ENCODE measurements around the gene SSBP3. TPM values are rescaled to one million over a fixed set of nuclear protein-coding genes. Genes with fewer than 3 reads are reported as not detected.

Gene SSBP3
- total RNA-seq, 4 donors from 2014 or later: 15.4 to 23.0 (median 18.2) TPM

- Histone ChIP-seq H3K9me3 (no peaks in the 10 kb centered on the region), H3K36me3 (no peaks in the 10 kb centered on the region), H3K27ac (no peak overlapping the region), H3K4me3 (replicated peaks in 1 of 3) (no peak overlapping the region), H3K4me1 (no peaks in the 10 kb centered on the region), H3K27me3 (no peaks in the 10 kb centered on the region)
- 93 to 97% methylated on average over 2 of the region's 2 CpGs for WGBS, 2 donors
- intact Hi-C loops (cut with DNase I): no loop called here
- no peak for DNase-seq
- no peak for TF ChIP-seq CTCF (IDR thresholded peaks at IDR 0.05)
- TF ChIP-seq POLR2A (IDR thresholded peaks at IDR 0.05): no peak
Measured at GRCh38 chr1:54442185-54442584, 36.0 kb upstream of the SSBP3 start.

- DNase-seq: peak in 1 of 2 donors; percentile 7
- H3K9me3 ChIP-seq: no peaks in the 10 kb centered on the region
- no peak overlapping the region for H3K4me3 ChIP-seq (replicated peaks in 1 of 3)
- no peaks in the 10 kb centered on the region for H3K27me3 ChIP-seq
- intact Hi-C loops (cut with DNase I): no loop called here
- no peaks in the 10 kb centered on the region for H3K4me1 ChIP-seq
- 68 to 75% methylated on average over 7 of the region's 7 CpGs for WGBS, 2 donors
- TF ChIP-seq CTCF (IDR thresholded peaks at IDR 0.05) (no peak), POLR2A (IDR thresholded peaks at IDR 0.05) (no peak)
- H3K36me3 ChIP-seq: no peaks in the 10 kb centered on the region
- no peak overlapping the region for H3K27ac ChIP-seq
Measured at GRCh38 chr1:54439550-54440223, 33.5 kb upstream of the SSBP3 start.

GRCh38 chr1:54437783-54438182 is 31.6 kb upstream of the SSBP3 start:
- DNase-seq: no peak
- H3K4me1 ChIP-seq: no peaks in the 10 kb centered on the region
- H3K27me3 ChIP-seq: no peaks in the 10 kb centered on the region
- H3K4me3 ChIP-seq (replicated peaks in 1 of 3): no peak overlapping the region
- no peak for TF ChIP-seq CTCF (IDR thresholded peaks at IDR 0.05)
- TF ChIP-seq POLR2A (IDR thresholded peaks at IDR 0.05): no peak
- no peak overlapping the region for H3K27ac ChIP-seq
- no peaks in the 10 kb centered on the region for H3K36me3 ChIP-seq
- H3K9me3 ChIP-seq: no peaks in the 10 kb centered on the region
- 84 to 94% methylated on average over 6 of the region's 6 CpGs for WGBS, 2 donors
- intact Hi-C loops (cut with DNase I): no loop called here

GRCh38 chr1:54436826-54437225 is 30.6 kb upstream of the SSBP3 start:
- no peaks in the 10 kb centered on the region for H3K27me3 ChIP-seq
- H3K4me3 ChIP-seq (replicated peaks in 1 of 3): no peak overlapping the region
- H3K4me1 ChIP-seq: no peaks in the 10 kb centered on the region
- no peak overlapping the region for H3K27ac ChIP-seq
- DNase-seq: no peak
- intact Hi-C loops (cut with DNase I): no loop called here
- WGBS, 2 donors: 76 to 80% methylated on average over 5 of the region's 5 CpGs
- no peaks in the 10 kb centered on the region for H3K9me3 ChIP-seq
- H3K36me3 ChIP-seq: no peaks in the 10 kb centered on the region
- TF ChIP-seq POLR2A (IDR thresholded peaks at IDR 0.05): no peak
- TF ChIP-seq CTCF (IDR thresholded peaks at IDR 0.05): no peak

GRCh38 chr1:54429838-54430237 is 23.6 kb upstream of the SSBP3 start:
- intact Hi-C loops (cut with DNase I): no loop called here
- H3K9me3 ChIP-seq: no peaks in the 10 kb centered on the region
- TF ChIP-seq CTCF (IDR thresholded peaks at IDR 0.05) (no peak), POLR2A (IDR thresholded peaks at IDR 0.05) (no peak)
- 84 to 94% methylated on average over 6 of the region's 6 CpGs for WGBS, 2 donors
- no peaks in the 10 kb centered on the region for H3K36me3 ChIP-seq
- H3K4me1 ChIP-seq: no peaks in the 10 kb centered on the region
- no peak overlapping the region for H3K27ac ChIP-seq
- no peak for DNase-seq
- H3K27me3 ChIP-seq: no peaks in the 10 kb centered on the region
- no peak overlapping the region for H3K4me3 ChIP-seq (replicated peaks in 1 of 3)

Data from thyroid gland (tissue), 4 donors.